Stimulated activated naive CD4-positive, alpha-beta T cell (primary cell): ENCODE measurements around the gene ZNF580.

Experiments
- DNase-seq, 6 experiments: peaks; one replicate each; lab custom pipeline; 2025; lab: John Stamatoyannopoulos, UW

ZNF580 gene

DNA sequence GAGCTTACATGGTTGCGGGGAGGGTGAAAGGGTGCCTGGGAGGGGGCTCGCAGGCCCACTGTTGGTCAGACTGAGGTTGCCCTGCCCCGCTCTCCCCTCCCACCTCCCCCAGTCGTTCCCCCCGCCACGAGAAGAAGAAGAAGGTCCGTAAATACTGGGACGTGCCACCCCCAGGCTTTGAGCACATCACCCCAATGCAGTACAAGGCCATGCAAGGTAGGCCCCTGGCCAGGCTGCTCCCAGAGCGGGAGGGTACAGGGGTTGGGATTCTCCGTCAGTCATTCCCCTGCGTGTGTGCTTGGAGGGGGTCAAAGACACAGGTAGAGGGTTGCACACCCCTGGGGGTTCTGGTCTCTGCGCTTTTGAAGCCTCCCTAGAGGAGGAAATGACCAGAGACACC, 19.6 kb downstream of the ZNF580 start:
- DNase-seq = no peak

DNA sequence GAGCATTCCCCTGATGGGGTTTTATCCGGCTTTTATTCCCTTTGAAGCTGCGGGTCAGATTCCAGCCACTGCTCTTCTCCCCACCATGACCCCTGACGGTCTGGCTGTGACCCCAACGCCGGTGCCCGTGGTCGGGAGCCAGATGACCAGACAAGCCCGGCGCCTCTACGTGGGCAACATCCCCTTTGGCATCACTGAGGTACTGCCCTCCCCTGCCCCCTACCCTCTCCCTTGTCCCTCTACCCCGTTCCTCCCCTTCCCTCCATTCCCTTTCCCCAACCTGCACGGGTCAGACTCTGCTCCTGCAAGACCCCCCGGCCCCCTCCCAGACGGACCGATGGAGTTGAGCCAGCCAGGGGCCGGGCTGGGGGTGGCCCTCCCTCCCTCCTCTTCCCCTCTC, 20.2 kb downstream of the ZNF580 start:
- DNase-seq = no peak

DNA sequence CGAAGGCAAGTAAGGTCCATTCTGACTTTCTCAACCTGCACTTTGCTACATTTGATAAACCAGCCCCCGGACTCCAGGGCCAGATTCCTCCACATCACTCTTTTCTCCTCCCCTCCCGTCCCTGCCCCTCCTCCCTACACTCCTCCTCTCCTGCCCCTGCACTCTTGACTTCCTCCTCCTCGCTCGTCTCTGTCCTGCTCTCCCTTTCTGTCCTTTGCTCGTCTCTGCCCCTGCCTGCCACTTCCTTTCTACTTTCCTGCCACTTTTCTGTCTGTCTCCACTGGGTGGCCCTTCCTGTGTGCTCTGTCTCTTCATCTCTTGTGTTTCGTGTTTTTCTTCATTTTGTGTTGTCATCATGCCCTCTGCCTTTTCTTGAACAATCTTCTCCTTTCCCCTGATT, 21.0 kb downstream of the ZNF580 start:
- DNase-seq = no peak

DNA sequence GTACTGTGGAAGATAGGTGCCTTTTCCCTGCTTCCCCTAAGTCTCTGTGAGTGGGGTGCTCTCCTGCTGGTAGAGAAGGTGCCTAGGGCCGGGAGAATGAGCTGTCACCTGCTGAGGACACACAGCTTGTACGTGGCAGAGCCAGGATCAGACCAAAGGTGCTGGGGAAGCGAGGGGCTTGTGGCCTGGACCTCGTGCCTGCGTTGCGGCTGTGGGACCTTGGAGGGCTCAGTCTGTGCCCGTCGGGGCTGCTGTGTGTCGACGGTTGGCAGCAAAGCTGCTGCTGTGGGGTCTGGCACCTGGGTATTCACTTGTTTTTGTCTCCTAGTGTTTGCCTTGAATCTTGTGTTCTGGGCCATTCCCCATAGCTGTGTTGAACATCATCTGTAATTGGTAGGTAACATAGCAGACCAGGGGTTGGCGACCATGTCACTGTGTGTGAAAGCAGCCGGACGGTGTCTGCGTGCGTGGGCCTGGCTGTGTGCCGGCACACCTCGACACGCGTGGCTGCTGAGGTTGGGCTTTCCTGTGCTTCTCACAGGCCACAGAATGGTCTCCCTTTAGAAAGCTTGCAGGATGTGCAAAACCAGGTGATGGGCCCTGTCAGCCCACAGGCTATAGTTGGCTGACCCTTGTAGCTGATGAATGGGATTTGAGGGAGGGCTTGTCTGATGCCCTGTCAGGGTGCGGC, 23.2 kb downstream of the ZNF580 start:
- DNase-seq = no peak

DNA sequence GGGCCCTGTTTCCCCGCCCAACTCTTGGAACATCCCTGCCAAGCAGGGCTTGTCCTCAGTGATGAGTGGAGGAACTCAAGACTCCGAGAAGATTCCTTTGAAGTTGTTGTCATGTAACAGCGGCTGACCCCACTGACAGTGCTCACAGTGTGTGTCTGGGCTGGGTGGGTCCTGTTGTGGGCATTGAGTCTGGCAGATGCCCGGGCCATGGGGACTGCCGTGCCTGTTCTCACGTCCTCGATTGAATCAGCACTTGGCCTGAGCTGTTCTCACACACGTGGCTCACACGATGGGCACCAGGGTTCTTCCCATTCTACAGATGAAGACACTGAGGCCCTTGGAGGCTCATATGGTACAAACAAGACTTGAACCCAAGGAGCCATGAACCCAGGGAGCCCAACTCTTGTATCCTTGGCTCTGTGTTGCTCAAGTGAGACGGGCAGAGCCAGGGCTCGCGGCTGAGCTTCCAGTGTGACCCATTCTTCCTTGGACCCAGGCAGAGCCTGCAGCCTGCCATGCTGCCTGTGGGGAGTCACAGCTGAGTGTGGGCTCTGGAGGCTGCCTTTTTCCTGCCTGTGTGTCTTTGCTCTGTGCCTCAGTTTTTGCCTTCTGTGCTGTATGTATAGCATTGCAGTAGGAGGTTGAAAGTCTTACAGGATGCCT, 25.7 kb downstream of the ZNF580 start:
- no peak for DNase-seq

DNA sequence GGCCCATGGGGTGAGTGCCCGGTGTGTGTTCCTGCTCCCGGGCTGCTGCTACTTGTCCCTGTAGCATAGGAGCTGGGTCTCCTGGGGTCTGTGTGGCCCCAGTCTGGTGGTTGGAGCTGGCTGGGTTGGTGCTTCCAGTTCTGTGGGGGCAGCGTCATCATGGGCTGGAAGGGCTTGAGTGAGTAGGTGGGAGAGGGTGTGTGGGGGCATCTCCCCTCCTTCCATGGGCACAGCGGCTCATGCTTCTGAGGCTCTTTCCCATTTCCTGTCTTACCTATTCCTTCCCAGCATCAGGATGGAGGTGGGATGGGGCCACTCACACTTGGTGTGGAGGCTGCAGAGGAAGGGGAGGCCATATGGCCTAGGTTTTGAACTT, 26.2 kb downstream of the ZNF580 start:
- DNase-seq = no peak

DNA sequence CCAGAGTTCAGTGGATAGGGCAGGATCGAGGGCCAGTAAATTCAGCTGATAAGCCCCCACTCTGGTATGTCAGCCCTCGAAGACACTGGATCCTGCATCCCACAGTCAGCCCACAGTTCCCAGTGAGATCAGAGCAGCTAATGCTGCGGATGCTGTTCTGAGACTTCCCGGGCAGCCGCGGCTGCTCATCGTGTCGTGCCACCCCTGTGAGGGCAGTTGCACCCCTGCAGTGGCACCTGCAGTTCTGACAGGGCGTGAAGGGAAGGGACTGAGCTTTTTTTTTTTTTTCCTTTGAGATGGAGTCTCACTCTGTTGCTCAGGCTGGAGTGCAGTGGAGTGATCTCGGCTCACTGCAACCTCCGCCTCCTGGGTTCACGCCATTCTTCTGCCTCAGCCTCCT, 26.7 kb downstream of the ZNF580 start:
- DNase-seq = no peak

DNA sequence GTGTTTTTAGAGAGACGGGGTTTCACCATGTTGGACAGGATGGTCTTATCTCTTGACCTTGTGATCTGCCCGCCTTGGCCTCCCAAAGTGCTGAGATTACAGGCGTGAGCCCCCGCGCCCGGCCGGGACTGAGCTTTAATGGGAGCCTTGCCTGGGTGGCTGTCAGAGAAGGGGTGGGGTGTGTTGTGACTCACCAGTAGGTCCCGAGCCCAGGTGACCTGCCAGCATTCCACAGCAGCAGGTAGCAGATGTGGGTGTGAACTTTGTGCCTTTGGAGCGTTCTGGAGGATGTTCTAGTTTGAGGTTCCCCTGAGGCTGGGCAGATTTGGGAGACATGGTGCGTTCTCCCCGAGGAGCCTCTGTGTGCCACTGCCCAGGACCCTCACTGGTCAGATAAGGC, 27.2 kb downstream of the ZNF580 start:
- no peak for DNase-seq

DNA sequence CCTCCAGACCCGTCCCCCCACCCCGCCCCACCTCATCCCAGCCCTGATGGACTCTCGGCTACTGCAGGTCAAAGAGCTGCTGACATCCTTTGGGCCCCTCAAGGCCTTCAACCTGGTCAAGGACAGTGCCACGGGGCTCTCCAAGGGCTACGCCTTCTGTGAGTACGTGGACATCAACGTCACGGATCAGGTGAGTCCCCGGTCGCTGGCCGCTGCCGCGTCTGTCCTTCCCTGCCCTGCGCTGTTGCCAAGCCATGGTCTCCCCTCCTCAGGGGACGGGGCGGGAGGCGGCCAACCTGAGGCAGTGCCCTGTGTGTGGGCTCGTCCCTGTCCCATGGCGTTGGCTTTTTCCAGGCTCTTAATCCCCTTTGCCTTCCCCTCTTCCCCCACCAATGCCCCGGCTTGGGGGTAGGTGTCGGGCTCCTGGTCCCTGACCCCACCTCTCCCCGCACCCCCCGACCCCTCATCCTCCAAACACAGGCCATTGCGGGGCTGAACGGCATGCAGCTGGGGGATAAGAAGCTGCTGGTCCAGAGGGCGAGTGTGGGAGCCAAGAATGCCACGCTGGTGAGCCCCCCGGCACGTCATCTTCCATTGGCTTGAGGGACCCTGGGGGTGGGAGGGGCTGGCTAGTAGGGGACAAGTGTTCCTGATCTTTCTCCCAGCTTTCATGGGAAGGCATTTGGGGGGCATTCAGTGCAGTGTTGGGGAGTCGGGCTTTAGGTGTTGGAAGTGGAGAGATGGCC, 28.0 kb downstream of the ZNF580 start:
- DNase-seq = no peak

DNA sequence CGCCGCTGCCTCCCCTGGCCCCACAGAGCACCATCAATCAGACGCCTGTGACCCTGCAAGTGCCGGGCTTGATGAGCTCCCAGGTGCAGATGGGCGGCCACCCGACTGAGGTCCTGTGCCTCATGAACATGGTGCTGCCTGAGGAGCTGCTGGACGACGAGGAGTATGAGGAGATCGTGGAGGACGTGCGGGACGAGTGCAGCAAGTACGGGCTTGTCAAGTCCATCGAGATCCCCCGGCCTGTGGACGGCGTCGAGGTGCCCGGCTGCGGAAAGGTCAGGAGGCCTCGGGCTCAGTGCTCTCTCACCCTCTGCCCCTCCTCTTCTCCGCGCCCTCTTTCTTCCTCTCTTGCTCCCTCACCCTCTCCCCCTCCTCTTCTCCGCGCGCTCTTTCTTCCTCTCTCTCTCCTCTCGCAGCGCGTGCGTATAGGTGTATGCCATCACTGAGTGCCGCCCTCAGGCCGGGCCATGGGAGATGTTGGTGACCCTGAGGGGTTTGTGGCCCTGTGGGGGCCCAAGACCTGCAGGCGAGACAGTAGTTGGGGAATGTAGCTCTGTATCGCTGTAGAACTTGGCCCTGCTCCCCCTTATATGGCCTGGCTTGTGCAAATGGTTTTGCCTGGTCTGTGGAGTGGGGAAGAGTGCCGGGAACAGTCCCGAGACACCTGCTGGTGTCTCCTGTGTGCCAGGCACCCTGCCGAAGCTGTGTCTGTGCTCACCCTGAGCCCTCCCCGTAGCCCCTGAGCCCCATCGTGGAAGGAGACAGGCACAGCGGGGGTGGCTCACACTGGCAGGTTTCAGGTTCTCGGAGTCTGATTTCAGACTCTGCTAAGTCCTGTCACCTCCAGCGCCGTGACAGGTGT, 28.8 kb downstream of the ZNF580 start:
- no peak for DNase-seq

DNA sequence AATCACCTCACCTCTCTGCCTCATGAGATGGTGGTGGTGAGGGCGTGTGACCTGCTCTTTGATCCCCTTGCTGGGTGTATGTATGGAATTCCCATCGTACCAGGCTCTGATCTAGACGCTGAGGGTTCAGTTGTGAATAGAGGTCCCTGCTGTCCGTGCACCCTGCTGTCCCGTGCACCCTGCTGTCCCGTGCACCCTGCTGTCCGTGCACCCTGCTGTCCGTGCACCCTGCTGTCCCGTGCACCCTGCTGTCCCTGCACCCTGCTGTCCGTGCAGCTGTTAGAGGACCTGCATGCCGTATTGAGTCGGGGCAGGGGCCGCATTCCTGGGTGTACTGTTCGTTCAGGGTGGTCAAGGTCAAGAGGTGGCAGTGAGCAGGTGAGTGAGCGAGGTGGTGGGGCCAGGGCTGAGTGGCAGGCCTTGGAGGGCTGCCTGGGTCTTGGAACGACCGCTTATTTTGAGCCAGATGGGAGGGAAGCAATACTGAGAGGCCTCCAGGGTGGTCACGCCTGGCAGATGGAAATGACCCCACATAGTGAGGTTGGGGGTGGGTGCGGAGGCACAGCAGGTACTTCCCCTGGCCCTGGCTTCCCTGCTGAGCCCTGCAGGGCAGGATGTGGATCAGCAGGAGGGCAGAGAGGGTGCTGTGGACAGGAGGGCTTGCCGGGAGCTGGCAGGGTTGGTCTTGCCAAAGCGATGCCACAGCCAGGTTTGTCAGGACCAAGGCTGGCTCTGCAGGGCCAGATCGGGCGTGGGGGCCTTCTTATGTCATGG, 29.7 kb downstream of the ZNF580 start:
- no peak for DNase-seq

DNA sequence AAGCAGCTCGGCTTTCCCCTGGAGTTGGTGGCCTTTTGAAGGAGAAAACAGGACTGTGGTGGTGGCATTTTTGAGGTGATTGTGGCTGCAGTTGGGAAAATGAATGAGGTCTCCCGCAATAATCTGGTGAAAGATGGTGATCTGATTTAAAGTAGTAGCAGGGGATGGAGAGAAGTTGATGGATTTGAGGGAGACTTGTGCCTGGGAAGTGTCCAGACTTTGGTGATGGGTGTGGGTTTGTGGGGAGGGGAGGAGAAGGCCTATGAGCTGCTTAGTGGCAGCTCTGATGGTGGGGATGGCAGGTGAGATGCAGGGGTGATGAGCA, 30.2 kb downstream of the ZNF580 start:
- no peak for DNase-seq

DNA sequence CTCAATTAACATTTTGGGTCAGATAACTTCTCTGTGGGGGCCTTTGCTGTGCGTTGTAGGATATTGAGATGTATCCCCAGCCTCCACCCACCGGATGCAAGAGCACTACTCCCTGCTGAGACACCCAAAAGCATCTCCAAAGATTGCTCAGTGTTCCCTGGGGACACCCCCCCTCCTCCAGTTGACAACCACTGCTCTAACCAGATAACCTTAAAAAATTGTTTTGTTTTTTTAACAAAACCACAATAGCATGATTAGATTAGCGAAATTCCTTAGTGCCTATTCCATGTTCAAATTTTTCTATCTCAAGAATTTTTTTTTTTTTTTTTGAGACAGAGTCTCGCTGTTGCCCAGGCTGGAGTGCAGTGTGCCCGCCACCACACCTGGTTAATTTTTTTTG, 31.6 kb downstream of the ZNF580 start:
- DNase-seq = no peak

DNA sequence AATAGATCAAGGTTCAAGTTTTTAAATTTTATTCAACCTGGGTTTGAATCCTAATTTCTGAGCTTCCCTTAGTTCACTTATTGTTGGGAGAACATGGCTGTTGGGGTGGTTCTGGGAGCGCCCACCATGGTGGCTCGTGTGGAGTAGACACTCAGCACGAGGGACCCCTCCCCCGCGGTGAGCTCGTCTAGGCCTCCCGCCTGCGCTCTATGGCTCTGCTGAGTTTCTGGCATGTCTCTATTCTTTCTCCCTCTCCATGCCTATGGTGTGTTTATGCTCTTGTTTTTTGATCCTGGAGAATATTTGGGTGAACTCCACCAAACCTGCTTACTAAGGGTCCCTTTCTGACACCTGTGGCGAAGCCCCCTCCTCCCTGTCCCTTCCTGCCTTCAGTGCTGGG, 32.7 kb downstream of the ZNF580 start:
- no peak for DNase-seq

DNA sequence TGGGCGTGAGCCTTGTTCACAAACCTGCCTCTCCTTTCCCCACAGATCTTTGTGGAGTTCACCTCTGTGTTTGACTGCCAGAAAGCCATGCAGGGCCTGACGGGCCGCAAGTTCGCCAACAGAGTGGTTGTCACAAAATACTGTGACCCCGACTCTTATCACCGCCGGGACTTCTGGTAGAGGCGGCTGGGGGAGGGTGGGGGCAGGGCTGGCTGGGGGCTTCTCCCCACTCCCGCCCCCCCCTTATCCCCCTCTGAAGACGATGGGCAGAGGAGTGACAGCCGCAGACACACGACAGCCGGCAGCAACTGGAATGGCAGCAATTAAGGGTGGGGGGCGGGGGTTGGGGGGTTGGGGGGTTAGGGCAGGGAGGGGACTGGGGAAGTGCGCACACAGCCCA, 33.1 kb downstream of the ZNF580 start:
- DNase-seq = no peak

DNA sequence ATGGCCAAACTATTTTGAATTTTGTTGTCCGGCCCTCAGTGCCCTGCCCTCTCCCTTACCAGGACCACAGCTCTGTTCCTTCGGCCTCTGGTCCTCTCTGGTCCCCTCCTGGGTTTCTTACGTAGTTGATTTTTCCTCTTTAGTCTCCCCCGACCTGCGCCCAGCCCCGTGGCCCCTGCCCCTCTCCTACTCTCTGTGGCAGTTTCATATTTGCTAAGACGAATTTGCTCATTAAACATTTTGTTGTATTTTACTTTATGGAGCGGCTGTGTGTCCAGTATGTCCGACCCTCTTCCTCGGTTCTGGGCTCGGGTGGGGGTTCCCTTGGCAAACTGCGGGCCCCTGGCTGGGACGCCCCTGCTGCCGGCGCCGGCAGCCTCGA, 33.6 kb downstream of the ZNF580 start:
- no peak for DNase-seq

DNA sequence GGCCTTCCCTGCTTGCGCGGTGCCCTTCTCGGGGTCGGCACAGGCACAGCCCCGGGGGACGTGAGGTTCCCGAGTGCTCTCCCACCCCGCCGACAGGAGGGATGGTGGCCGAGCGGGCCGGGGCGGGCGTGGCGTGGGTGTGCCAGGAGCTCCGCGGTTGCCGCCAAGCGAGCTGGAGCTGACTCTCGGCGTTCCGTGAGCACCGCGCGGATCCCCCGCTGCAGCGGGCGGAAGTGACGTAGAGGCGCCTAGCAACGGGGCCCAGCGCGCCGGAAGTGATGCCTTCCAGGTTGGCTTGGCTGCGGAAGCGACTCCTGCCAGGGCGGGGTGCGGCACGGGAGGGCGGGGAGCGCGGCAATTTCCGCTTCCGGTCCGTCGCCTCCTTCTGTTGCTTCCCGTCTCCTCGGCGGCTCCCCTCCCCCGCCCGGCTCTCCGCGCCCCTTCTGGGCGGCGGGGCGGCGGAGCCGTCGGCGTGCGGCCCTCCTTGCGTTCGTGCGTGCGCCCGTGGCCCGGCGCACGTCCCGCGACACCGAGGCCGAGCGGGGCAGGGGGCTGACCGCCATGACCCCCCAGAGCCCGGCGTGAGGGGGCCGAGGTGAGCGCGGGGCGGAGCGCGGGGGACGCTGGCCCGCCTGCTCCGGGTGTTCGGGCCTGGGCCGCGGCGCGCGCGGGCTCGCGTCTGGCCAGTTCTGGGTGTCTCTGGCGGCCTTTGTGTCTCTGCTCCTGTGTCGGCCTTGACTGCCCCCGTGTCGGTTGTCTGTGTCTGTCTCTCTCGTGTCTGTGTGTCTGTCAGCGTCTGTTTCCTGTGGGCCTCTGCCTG, 34.2 kb downstream of the ZNF580 start, which contains the start of gene EPN1:
Gene EPN1, plus strand, starts transcription at position 386 of the 820 bp plus-strand sequence. CDS start 3,402 bp downstream, outside the sequence.
- DNase-seq = peak; percentile 92 to 98 (median 96)

DNA sequence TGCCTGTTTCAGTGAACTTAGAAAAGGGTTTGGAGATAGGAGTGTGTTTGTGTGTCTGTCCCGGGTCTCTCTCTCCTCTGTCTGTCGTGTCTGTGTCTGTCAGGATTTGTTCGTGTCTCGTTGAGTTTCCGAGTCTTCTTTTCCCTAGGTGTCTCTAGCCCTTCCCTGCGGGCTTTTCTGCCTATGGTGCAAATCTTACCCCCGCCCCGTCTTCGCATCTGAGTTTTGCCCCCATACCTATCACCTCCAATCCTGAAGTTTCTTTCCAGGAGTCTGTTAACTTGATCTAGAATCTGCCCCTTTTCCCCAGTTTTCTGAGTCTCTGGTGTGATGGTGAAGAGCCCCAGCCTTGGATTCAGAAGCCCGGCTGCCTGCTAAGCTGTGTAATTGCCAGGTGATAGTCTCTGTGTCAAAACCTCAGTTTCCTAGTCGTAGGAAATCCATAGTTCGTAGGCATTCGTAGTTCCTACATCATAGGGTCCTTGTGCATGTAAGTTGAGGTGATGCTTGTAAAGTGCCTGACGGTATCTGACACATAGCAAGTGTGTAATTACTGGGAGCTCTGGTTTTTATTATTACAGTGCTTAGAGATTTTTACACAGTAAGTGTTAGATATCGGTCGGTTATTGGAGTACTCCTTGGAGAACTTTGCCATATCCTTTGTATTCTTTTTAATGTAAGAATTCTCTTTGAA, 35.0 kb downstream of the ZNF580 start:
- no peak for DNase-seq

DNA sequence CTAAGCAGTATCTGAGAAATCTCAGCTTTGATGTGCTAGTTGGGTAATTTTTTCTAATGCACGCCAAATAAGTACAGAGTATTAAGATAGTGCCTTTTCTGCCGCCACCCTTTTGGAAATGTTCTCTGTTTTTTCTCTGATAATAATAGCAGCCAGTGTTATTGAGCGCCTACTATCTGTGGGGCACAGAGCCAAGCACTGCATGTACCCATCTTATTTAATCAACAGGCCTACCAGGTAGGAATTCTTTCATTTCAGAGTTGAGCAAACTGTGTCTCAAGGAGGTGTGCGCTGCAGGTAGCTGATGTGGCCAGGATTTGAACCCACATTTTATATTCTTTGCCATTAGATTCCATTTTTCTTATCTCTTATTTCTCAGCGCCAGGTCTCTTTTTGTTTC, 35.6 kb downstream of the ZNF580 start:
- DNase-seq = no peak

DNA sequence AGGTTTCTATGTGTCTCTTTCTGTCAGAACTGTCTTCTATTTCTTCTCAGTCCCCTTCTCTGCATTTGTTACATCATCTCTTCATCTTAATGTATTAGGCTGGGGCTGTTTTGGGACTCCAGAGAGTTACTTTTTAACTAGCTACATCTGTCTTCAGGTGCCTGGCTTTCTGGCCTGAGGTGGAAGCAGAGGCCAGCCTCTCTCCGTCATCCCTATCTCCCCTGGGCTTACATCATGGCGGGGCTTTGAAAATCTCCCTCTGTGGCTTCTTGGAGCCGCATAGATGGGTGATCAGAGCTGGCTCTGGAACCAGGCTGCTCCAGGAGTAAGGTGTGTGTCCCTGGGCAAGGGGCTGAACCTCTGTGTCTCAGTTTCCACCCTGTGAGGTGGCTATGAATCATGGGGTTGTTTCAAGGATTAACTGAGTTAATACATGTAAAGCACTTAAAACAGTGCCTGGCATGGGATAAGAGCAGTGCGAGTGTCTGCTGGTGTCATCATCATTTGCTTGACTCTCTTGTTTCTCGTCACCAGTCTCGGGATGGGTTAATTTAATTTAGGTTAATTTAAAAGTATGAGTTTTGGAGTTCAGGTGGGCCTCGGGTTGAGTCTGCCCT, 36.2 kb downstream of the ZNF580 start:
- DNase-seq = no peak
